Smooth muscle cell (in vitro differentiated cells): ENCODE measurements around the gene LIPT2. TPM values are rescaled to one million over a fixed set of nuclear protein-coding genes. Genes with fewer than 3 reads are reported as not detected.
"Not testable (repeated sequence)": the region's sequence is repeated elsewhere in the genome, so short reads cannot be mapped to it uniquely, and the experiment has no call there.

Experiments
- DNase-seq: peaks from one replicate; lab custom pipeline; 2025; ENCODE audit not compliant: unreplicated experiment; lab: John Stamatoyannopoulos, UW
- H2AFZ ChIP-seq: fragments of 200-600 bp; sonication (generic); 2 replicates; pipeline ENCODE4 v1.6.0; 2016; ENCODE audit warnings: antibody characterized with exemption, low read depth, mild to moderate bottlenecking
- H3F3A ChIP-seq: fragments of 200-600 bp; sonication (generic); 2 replicates; pipeline ENCODE4 v1.6.0; 2017; ENCODE audit warnings: antibody characterized with exemption, low read depth
- H3K27ac ChIP-seq: fragments of 200-600 bp; sonication (generic); 2 replicates; pipeline ENCODE4 v1.5.1; 2016; ENCODE audit warnings: low read depth, mild to moderate bottlenecking
- H3K27me3 ChIP-seq: fragments of 200-600 bp; sonication (generic); 2 replicates; pipeline ENCODE4 v1.6.1; 2016; ENCODE audit warnings: low read depth, mild to moderate bottlenecking
- H3K36me3 ChIP-seq: fragments of 200-600 bp; sonication (generic); 2 replicates; pipeline ENCODE4 v1.5.1; 2016; ENCODE audit warnings: low read depth
- H3K4me1 ChIP-seq: fragments of 200-600 bp; sonication (generic); 2 replicates; pipeline ENCODE4 v1.5.1; 2016; ENCODE audit warnings: low read depth
- H3K4me2 ChIP-seq: fragments of 200-600 bp; sonication (generic); 2 replicates; pipeline ENCODE4 v1.6.0; 2016; ENCODE audit warnings: mild to moderate bottlenecking
- H3K4me3 ChIP-seq: fragments of 200-600 bp; sonication (generic); 2 replicates; pipeline ENCODE4 v1.5.1; 2016; ENCODE audit warnings: mild to moderate bottlenecking
- H3K79me2 ChIP-seq: fragments of 200-600 bp; sonication (generic); 2 replicates; pipeline ENCODE4 v1.6.0; 2016; ENCODE audit warnings: low read depth, mild to moderate bottlenecking
- H3K9ac ChIP-seq: fragments of 200-600 bp; sonication (generic); 2 replicates; pipeline ENCODE4 v1.6.0; 2016; ENCODE audit warnings: low read depth
- H3K9me3 ChIP-seq: fragments of 200-600 bp; sonication (generic); replicated peaks from 2 replicates; pipeline ENCODE4 v1.5.1; 2016; ENCODE audit warnings: low read depth
- H4K20me1 ChIP-seq: fragments of 200-600 bp; sonication (generic); 2 replicates; pipeline ENCODE4 v1.6.0; 2016; ENCODE audit warnings: low read depth
- WGBS: methylation state at CpG from one replicate; pipeline ENCODE4 v1.1.7; 2016; ENCODE audit warnings: low lambda C conversion rate; 5-methylcytosine and 5-hydroxymethylcytosine counted together
- polyA plus RNA-seq: library from polyadenylated mRNA; unstranded; fragments of >200 nt; fragmentation: Nextera tagmentation; extraction: Ambion mirVana; gene quantifications from 2 replicates; pipeline ENCODE4 v1.2.1, GENCODE V29; 2016
- total RNA-seq: library from RNA; depleted of rRNA; stranded (reverse); fragments of >200 nt; gene quantifications from 2 replicates; pipeline ENCODE4 v1.2.3, GENCODE V29; 2014
- TF ChIP-seq, protein P1 (sequence below): fragments of 200-600 bp; sonication (generic); IDR thresholded peaks from 2 replicates; pipeline ENCODE4 v1.5.1; 2017; ENCODE audit warnings: borderline replicate concordance, mild to moderate bottlenecking, antibody characterized with exemption; ENCODE audit not compliant: insufficient read depth, poor library complexity, severe bottlenecking

Gene LIPT2
- total and polyA plus RNA-seq, 2 experiments from 2014 or later: 4.0 to 10.2 TPM

DNA sequence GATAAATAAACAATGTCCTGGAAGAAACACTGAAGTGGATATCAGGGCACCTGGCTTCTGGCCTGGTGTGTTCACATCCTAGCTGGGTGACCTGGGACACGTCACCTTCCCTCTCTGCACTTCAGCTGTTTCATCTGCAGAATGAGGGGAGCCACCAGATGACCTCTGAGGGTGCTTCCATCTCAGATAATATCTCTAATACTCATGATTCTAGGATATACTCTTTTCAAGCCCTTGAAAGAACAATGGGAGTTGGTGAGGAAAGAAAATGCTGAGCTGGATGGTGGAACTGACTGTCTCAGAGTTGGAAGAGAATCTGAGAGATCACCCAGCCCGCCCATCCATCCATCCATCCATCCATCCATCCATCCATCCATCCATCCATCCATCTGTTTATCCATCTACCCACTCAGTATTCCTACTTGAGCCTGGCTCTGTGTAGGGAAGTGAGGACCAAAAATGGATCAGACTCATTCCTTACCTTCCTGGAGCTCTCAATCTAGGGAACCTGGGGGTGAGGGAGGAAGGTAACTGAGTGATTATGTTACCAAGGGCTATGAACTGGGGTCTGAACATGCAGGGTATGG is 28.2 kb upstream of the LIPT2 start:
- Histone ChIP-seq H3K9me3 (no peaks in the 10 kb centered on the region), H3F3A (no peaks in the 10 kb centered on the region), H3K27me3 (no peaks in the 10 kb centered on the region), H3K36me3 (no peaks in the 10 kb centered on the region), H4K20me1 (no peaks in the 10 kb centered on the region), H3K4me2 (no peak overlapping the region), H3K79me2 (no peaks in the 10 kb centered on the region), H2AFZ (no peak overlapping the region), H3K9ac (no peak overlapping the region), H3K4me1 (no peaks in the 10 kb centered on the region), H3K4me3 (no peak overlapping the region), H3K27ac (no peak overlapping the region)
- TF ChIP-seq, protein P1, sequence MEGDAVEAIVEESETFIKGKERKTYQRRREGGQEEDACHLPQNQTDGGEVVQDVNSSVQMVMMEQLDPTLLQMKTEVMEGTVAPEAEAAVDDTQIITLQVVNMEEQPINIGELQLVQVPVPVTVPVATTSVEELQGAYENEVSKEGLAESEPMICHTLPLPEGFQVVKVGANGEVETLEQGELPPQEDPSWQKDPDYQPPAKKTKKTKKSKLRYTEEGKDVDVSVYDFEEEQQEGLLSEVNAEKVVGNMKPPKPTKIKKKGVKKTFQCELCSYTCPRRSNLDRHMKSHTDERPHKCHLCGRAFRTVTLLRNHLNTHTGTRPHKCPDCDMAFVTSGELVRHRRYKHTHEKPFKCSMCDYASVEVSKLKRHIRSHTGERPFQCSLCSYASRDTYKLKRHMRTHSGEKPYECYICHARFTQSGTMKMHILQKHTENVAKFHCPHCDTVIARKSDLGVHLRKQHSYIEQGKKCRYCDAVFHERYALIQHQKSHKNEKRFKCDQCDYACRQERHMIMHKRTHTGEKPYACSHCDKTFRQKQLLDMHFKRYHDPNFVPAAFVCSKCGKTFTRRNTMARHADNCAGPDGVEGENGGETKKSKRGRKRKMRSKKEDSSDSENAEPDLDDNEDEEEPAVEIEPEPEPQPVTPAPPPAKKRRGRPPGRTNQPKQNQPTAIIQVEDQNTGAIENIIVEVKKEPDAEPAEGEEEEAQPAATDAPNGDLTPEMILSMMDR: no peak
- DNase-seq: no peak
- 70% methylated on average over 2 of the region's 2 CpGs for WGBS

DNA sequence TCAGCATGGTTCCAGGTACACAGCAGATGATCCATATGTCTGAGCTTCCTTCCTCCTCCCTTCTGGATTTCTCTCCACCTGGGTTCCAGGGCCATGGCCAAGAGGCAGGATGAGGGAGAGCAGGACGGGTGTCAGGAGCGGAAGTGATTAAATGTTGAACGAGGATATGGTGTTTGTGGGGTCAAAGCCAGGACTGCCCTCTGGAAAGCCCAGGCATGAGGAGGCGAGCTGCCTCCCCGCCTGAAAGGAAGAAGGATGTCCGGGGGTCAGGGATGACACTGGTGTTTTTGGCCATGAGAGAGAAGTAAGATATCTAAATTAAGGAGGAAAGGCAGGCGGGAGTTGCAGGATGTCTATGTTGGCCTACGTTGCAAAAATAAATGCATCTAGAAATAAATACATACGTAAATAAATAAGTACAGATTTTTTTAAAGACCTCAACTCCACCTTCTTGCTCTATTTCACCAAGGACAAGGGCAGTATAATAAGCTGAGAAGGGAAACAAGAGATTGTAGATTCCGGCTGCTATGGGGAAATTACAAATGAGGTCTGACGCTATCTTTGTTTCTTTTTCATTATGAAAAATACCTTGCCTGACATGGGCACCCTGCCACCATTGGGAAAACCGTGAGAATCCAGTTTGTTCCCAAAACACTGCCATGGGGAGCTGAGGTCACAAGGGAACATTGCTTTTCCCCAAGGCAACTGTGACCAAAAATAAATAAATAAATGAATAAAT is 27.6 kb upstream of the LIPT2 start:
- Histone ChIP-seq H2AFZ (no peak overlapping the region), H3K79me2 (no peaks in the 10 kb centered on the region), H3K9me3 (no peaks in the 10 kb centered on the region), H4K20me1 (no peaks in the 10 kb centered on the region), H3K27me3 (no peaks in the 10 kb centered on the region), H3K9ac (no peak overlapping the region), H3F3A (no peaks in the 10 kb centered on the region), H3K36me3 (no peaks in the 10 kb centered on the region), H3K4me2 (no peak overlapping the region), H3K4me3 (no peak overlapping the region), H3K27ac (no peak overlapping the region), H3K4me1 (no peaks in the 10 kb centered on the region)
- 91% methylated on average over 12 of the region's 12 CpGs for WGBS
- TF ChIP-seq, protein P1: no peak
- no peak for DNase-seq

DNA sequence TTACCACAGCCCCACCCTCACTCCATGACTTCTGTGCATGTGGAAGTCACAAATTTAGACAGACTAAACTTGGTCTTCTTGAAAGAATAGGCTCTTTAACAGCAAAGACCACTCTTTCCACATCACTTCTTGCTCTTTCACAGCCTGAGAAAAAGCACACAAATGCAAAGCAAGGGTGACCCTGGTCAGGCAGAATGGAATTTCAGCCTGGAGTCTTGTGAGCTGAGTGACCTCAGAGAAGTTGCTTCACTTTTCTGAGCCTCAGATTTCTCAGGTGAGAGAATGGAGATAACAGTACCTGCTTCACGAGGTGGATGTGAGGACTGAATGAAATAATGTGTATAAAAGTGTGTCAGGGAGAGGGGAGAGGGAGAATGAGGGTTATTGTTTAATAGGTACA is 26.8 kb upstream of the LIPT2 start:
- TF ChIP-seq, protein P1: no peak
- Histone ChIP-seq H4K20me1 (no peaks in the 10 kb centered on the region), H3K79me2 (no peaks in the 10 kb centered on the region), H3K9ac (no peak overlapping the region), H3K36me3 (no peaks in the 10 kb centered on the region), H3F3A (no peaks in the 10 kb centered on the region), H3K4me2 (no peak overlapping the region), H2AFZ (no peak overlapping the region), H3K27ac (no peak overlapping the region), H3K9me3 (no peaks in the 10 kb centered on the region), H3K4me3 (no peak overlapping the region), H3K27me3 (no peaks in the 10 kb centered on the region), H3K4me1 (no peaks in the 10 kb centered on the region)
- 59% methylated on average over 1 of the region's 1 CpG for WGBS
- no peak for DNase-seq

DNA sequence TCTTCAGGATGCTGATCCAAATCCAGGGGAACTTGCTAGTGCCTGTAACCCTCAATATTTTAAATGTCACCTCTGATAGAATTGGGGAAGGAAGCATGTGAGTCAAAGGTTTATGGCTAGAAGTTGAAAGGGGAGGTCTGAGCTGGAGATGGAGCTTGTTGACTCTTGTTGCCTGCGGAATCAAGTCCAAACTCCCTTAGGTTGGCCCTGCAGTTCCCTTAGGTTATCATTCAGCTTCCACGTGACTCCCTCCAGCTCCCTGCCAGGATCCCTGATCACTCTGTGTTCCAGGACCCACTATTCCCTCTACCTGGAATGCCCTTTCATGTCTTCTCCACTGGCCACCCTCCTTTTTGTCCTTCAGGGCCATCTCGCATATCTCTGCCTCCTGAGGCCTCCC is 26.2 kb upstream of the LIPT2 start:
- H2AFZ ChIP-seq: no peak overlapping the region
- 91% methylated on average over 3 of the region's 3 CpGs for WGBS
- DNase-seq: no peak
- H3K9ac ChIP-seq: no peak overlapping the region
- TF ChIP-seq, protein P1: no peak
- no peaks in the 10 kb centered on the region for H4K20me1 ChIP-seq
- no peak overlapping the region for H3K27ac ChIP-seq
- H3F3A ChIP-seq: no peaks in the 10 kb centered on the region
- no peak overlapping the region for H3K4me3 ChIP-seq
- H3K79me2 ChIP-seq: no peaks in the 10 kb centered on the region
- H3K4me1 ChIP-seq: no peaks in the 10 kb centered on the region
- no peak overlapping the region for H3K4me2 ChIP-seq
- no peaks in the 10 kb centered on the region for H3K9me3 ChIP-seq
- H3K36me3 ChIP-seq: no peaks in the 10 kb centered on the region
- no peaks in the 10 kb centered on the region for H3K27me3 ChIP-seq

DNA sequence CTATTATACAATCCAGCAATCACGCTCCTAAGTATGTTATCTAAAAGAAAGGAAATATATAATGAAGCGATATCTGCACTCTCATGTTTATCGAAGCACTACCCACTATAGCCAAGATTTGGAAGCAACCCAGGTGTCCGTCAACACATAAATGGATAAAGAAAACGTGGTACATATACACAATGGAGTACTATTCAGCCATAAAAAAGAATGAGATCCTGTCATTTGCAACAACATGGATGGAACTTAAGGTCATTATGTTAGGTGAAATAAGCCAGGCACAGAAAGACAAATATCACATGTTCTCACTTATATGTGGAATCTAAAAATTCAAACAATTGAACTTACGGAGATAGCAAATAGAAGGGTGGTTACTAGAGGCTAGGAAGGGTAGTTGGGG is 24.1 kb upstream of the LIPT2 start:
- H4K20me1 ChIP-seq, H3K79me2 ChIP-seq, H3F3A ChIP-seq, H3K4me1 ChIP-seq, H3K27ac ChIP-seq, H3K9ac ChIP-seq, H3K4me3 ChIP-seq, DNase-seq, H2AFZ ChIP-seq, H3K9me3 ChIP-seq, H3K4me2 ChIP-seq, H3K36me3 ChIP-seq, H3K27me3 ChIP-seq: not testable (repeated sequence)
- 95% methylated on average over 6 of the region's 6 CpGs for WGBS
